Mesodermal cell (in vitro differentiated cells): ENCODE results near the gene OLFML2A.

ENCODE experiments used
- H3K27ac ChIP-seq: 2 replicates; pipeline ENCODE4 v1.7.0; 2013; ENCODE audit warnings: mild to moderate bottlenecking, low read depth, low read length, moderate library complexity; ENCODE audit not compliant: severe bottlenecking
- H3K36me3 ChIP-seq: 2 replicates; pipeline ENCODE4 v1.7.1; 2013; ENCODE audit warnings: mild to moderate bottlenecking, low read length, moderate library complexity; ENCODE audit not compliant: control insufficient read depth, insufficient read depth
- H3K4me1 ChIP-seq: one replicate; pipeline ENCODE4 v1.7.1; 2013; ENCODE audit warnings: mild to moderate bottlenecking, low read length; ENCODE audit not compliant: insufficient read depth, control insufficient read depth, poor library complexity, severe bottlenecking
- H3K4me3 ChIP-seq: 2 replicates; pipeline ENCODE4 v1.7.0; 2013; ENCODE audit warnings: low read length, control low read depth, mild to moderate bottlenecking; ENCODE audit not compliant: insufficient read depth, poor library complexity, severe bottlenecking; ENCODE audit errors: extremely low read depth
- H3K9me3 ChIP-seq: 2 replicates; pipeline ENCODE4 v1.7.1; 2013; ENCODE audit warnings: mild to moderate bottlenecking, low read length, moderate library complexity; ENCODE audit not compliant: control insufficient read depth
- WGBS, 2 experiments: methylation state at CpG; one replicate each; pipeline ENCODE4 v1.1.5; 2013; ENCODE audit warnings: missing lambda C conversion rate in 2 of 2; ENCODE audit not compliant: insufficient coverage in 2 of 2; 5-methylcytosine and 5-hydroxymethylcytosine counted together

The OLFML2A gene

GRCh38 chr9:124810663-124811355, 33.9 kb downstream of the OLFML2A start:
- WGBS, 2 experiments = 17 to 24% methylated on average over 9 to 11 of the region's 12 CpGs
- Histone ChIP-seq H3K4me3 (no peak overlapping the region), H3K4me1 (peaks cover 50% of the 10 kb centered on the region), H3K9me3 (no peaks in the 10 kb centered on the region), H3K36me3 (no peaks in the 10 kb centered on the region), H3K27ac (peak overlapping the region; percentile 98)

GRCh38 chr9:124812441-124812876, 35.5 kb downstream of the OLFML2A start:
- no peak overlapping the region for H3K4me3 ChIP-seq
- H3K9me3 ChIP-seq = no peaks in the 10 kb centered on the region
- WGBS, 2 experiments = 52 to 82% methylated on average over 1 to 3 of the region's 6 CpGs
- no peaks in the 10 kb centered on the region for H3K36me3 ChIP-seq
- peaks cover 56% of the 10 kb centered on the region for H3K4me1 ChIP-seq
- H3K27ac ChIP-seq = peak overlapping the region; percentile 98

- Histone ChIP-seq H3K27ac (peak overlapping the region; percentile 98), H3K9me3 (no peaks in the 10 kb centered on the region), H3K4me3 (no peak overlapping the region), H3K36me3 (no peaks in the 10 kb centered on the region), H3K4me1 (peaks cover 57% of the 10 kb centered on the region)
- 84 to 90% methylated on average over 5 to 7 of the region's 7 CpGs for WGBS, 2 experiments
Measured at GRCh38 chr9:124813041-124813440, 36.1 kb downstream of the OLFML2A start.

GRCh38 chr9:124813501-124814163, 36.7 kb downstream of the OLFML2A start:
- peaks cover 57% of the 10 kb centered on the region for H3K4me1 ChIP-seq
- H3K9me3 ChIP-seq = no peaks in the 10 kb centered on the region
- H3K4me3 ChIP-seq = no peak overlapping the region
- H3K27ac ChIP-seq = peak overlapping the region; percentile 98
- WGBS, 2 experiments = 80 to 86% methylated on average over 10 to 11 of the region's 11 CpGs
- H3K36me3 ChIP-seq = no peaks in the 10 kb centered on the region

- peak overlapping the region; percentile 98 for H3K27ac ChIP-seq
- no peaks in the 10 kb centered on the region for H3K36me3 ChIP-seq
- H3K9me3 ChIP-seq = no peaks in the 10 kb centered on the region
- H3K4me3 ChIP-seq = no peak overlapping the region
- H3K4me1 ChIP-seq = peaks cover 61% of the 10 kb centered on the region
- 100% methylated on average over 2 to 3 of the region's 5 CpGs for WGBS, 2 experiments
Measured at GRCh38 chr9:124814164-124814535, 37.2 kb downstream of the OLFML2A start.

DNA sequence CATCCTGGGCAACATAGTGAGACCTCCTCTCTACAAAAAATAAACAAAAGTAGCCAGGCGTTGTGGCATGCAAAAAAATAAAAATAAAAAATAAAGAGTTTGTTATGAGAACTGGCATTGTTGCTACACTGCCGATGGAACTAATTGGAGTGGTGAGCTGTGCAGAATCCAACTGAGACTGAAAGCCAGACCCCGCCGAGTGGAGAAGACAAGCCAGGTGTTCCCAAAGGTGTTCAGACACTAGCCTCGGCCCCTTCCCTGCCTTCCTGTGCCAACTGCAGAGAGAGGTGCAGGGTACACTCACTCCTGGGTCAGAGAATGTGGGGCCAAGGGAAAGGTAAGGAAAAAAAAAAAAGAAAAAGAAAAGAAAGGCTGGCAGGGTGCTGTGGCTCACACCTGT, 38.7 kb downstream of the OLFML2A start:
- Histone ChIP-seq H3K4me3 (no peak overlapping the region), H3K36me3 (no peaks in the 10 kb centered on the region), H3K27ac (no peak overlapping the region), H3K9me3 (no peaks in the 10 kb centered on the region), H3K4me1 (peaks cover 53% of the 10 kb centered on the region)
- 85 to 88% methylated on average over 4 of the region's 5 CpGs for WGBS, 2 experiments

DNA sequence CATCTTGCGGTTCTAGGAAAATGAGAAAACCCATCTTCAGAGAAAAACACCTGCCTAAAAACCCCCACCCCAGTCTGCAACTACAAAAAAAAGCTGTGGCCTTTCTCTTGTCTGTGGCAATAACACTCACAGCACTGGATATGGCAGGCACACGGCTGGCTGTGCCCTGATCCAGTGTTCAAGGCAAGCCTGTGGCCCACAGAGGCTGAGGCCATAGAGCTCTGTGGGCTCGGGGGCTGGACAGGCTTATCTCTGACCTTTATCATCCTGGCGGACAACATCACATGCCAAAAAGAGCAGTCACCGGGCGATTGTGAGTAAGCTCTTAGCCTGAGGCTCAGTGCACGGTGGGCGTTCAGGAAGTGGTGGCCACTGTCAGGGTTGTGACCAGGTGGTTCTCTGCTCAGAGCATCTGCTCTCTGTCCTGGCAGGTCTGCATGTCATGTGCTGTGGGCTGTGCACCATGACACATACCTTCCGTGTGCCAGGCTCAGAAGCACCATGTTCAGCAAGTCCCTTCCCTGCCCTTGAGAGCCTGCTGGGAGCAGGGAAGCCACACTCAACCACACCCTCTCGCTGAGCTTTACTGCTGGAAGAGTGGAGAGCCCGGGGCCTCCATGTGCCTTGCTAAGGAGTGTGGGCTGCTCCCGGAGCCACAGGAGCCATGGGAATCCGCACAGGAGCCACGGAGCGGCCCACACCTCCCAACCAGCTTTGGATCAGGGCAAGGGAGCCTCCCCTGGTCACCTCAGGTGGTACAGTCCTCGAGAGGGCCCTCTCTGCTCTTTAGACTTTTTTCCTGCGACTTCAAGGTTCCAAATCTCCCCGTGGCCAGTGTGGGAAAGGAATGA, 41.7 kb downstream of the OLFML2A start:
- peak overlapping the region; percentile 59 for H3K27ac ChIP-seq
- H3K9me3 ChIP-seq = no peaks in the 10 kb centered on the region

DNA sequence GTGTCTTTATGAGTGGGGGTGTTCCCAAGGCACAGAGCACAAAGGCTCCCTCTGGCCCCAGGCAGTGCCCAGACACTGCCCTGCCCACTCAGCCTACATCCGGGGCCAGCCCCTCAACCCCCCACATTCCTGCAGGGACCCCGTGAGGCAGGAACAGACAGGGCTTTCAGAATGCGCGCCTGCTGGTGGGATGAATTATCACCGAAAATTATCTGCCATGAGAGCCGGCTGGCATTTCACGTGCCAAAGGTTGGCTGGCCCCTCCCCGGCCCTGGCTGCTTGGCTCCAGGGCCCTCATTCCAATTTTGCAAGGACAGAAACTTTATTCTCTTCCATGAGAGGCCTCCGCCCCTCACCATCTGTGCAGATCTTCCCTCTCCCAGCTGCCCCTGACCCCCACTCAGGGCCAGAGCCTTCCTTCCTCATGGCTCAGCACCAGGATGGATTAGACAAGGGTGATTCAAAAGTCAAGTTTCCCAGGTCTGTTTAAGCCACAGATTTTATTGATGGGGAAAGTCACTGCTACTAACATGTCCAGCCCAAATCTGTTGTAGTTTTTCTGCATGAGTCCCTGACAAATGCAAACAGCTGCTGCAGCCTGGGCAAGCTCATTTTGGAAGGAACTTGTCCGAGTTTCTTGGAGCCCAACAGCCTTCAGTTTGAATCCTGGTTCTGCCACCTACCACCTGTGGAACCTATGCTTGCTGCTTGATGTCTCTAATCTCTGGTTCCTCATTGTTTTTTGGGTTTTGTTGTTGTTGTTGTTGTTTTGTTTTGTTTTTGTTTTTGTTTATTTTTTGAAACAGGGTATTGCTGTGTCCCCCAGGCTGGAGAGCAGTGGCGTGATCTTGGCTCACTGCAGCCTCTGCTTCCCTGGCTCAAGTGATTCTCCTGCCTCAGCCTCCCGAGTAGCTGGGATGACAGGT, 44.0 kb downstream of the OLFML2A start:
- no peaks in the 10 kb centered on the region for H3K9me3 ChIP-seq
- 85% methylated on average over 11 to 12 of the region's 12 CpGs for WGBS, 2 experiments
- peak overlapping the region; percentile 2 for H3K27ac ChIP-seq
- no peaks in the 10 kb centered on the region for H3K36me3 ChIP-seq
- no peak overlapping the region for H3K4me3 ChIP-seq
- H3K4me1 ChIP-seq = peaks cover 21% of the 10 kb centered on the region

More for the DNA sequence above, 41.7 kb downstream of the OLFML2A start:
- Histone ChIP-seq H3K4me3 (no peak overlapping the region), H3K36me3 (no peaks in the 10 kb centered on the region), H3K4me1 (peaks cover 30% of the 10 kb centered on the region)
- 73 to 75% methylated on average over 13 to 15 of the region's 18 CpGs for WGBS, 2 experiments

GRCh38 chr9:124828489-124829333, 51.8 kb downstream of the OLFML2A start:
- Histone ChIP-seq H3K36me3 (no peaks in the 10 kb centered on the region), H3K4me1 (no peaks in the 10 kb centered on the region), H3K27ac (no peak overlapping the region), H3K4me3 (no peak overlapping the region), H3K9me3 (no peaks in the 10 kb centered on the region)
- WGBS, 2 experiments = 60 to 74% methylated on average over 1 to 2 of the region's 2 CpGs
